CD4-positive, alpha-beta T cell treated with Interferon alpha-2 for 1 hour (primary cell): Measurements from ENCODE around the gene MPRIP.
"Not testable (repeated sequence)": the region's sequence is repeated elsewhere in the genome, so short reads cannot be mapped to it uniquely, and the experiment has no call there.

ENCODE experiments used
- DNase-seq, 2 donors: peaks; one replicate each; pipeline ENCODE4 v3.0.0-alpha.2; 2020 to 2022

MPRIP gene

GRCh38 chr17:17130077-17130844 is 88.0 kb downstream of the MPRIP start:
- no peak for DNase-seq

- DNase-seq: no peak
Observed at GRCh38 chr17:17131839-17132238, 89.6 kb downstream of the MPRIP start.

- no peak for DNase-seq
Observed at GRCh38 chr17:17132746-17133145, 90.5 kb downstream of the MPRIP start.

GRCh38 chr17:17134051-17134956 is 92.0 kb downstream of the MPRIP start:
- no peak for DNase-seq

- DNase-seq: no peak
Observed at GRCh38 chr17:17134957-17135333, 92.7 kb downstream of the MPRIP start.

GRCh38 chr17:17136221-17136620 is 94.0 kb downstream of the MPRIP start:
- not testable (repeated sequence) for DNase-seq

GRCh38 chr17:17137731-17138585 is 95.7 kb downstream of the MPRIP start:
- no peak for DNase-seq

GRCh38 chr17:17139972-17140589 is 97.8 kb downstream of the MPRIP start:
- DNase-seq: no peak

GRCh38 chr17:17140590-17140980 is 98.3 kb downstream of the MPRIP start:
- DNase-seq: no peak

- DNase-seq: no peak
Observed at GRCh38 chr17:17141279-17141678, 99.0 kb downstream of the MPRIP start.

GRCh38 chr17:17141860-17142552 is 99.7 kb downstream of the MPRIP start:
- DNase-seq: peak; percentile 26 to 62

- no peak for DNase-seq
Observed at GRCh38 chr17:17142556-17142955, 100.3 kb downstream of the MPRIP start.

- DNase-seq: no peak
Observed at GRCh38 chr17:17143501-17143900, 101.2 kb downstream of the MPRIP start.

GRCh38 chr17:17144061-17144460 is 101.8 kb downstream of the MPRIP start:
- DNase-seq: no peak

- no peak for DNase-seq
Observed at GRCh38 chr17:17144916-17145665, 102.8 kb downstream of the MPRIP start.

GRCh38 chr17:17146786-17147406 is 104.6 kb downstream of the MPRIP start:
- peak in 1 of 2 donors; percentile 43 for DNase-seq

- DNase-seq: no peak
Observed at GRCh38 chr17:17147821-17148220, 105.6 kb downstream of the MPRIP start.

- no peak for DNase-seq
Observed at GRCh38 chr17:17149520-17150447, 107.5 kb downstream of the MPRIP start.

- no peak for DNase-seq
Observed at GRCh38 chr17:17150448-17150800, 108.2 kb downstream of the MPRIP start.

GRCh38 chr17:17151055-17151454 is 108.8 kb downstream of the MPRIP start:
- no peak for DNase-seq
